SK-N-SH treated with all-trans-retinoic acid at 6 μM for 48 hours (cell line): ENCODE results near the gene RXRA.
A peak's percentile ranks its signal among the peaks of the same experiment; 100 is the strongest.

Experiments
- ATAC-seq: fragments of 200-7000 bp; cut with Tn5 transposase; 3 replicates; pipeline ENCODE4 v1.9.1; 2020; ENCODE audit warnings: mild to moderate bottlenecking, moderate library complexity
- ARNTL ChIP-seq: fragments of 450-650 bp; formaldehyde crosslinking; IDR thresholded peaks from 2 replicates; pipeline ENCODE4 v1.5.0; 2020; ENCODE audit warnings: low read depth, mild to moderate bottlenecking, moderate library complexity, borderline replicate concordance
- BACH2 ChIP-seq: fragments of 250-450 bp; sonication (Bioruptor Pico); IDR thresholded peaks from 2 replicates; pipeline ENCODE4 v1.9.0; 2021; ENCODE audit warnings: mild to moderate bottlenecking, borderline replicate concordance
- ESRRG ChIP-seq: fragments of 250-450 bp; sonication (Bioruptor Pico); IDR thresholded peaks from 2 replicates; pipeline ENCODE4 v1.6.1; 2021; ENCODE audit warnings: mild to moderate bottlenecking
- GLIS3 ChIP-seq: fragments of 250-450 bp; sonication (Bioruptor Pico); IDR thresholded peaks from 2 replicates; pipeline ENCODE4 v1.5.0; 2020; ENCODE audit warnings: mild to moderate bottlenecking, moderate library complexity
- PATZ1 ChIP-seq: fragments of 250-450 bp; sonication (Bioruptor Pico); IDR thresholded peaks from 2 replicates; pipeline ENCODE4 v1.8.0; 2020; ENCODE audit warnings: mild to moderate bottlenecking, moderate library complexity, borderline replicate concordance
- PPARA ChIP-seq: fragments of 250-450 bp; sonication (Bioruptor Pico); IDR thresholded peaks from 2 replicates; pipeline ENCODE4 v1.5.0; 2020; ENCODE audit warnings: mild to moderate bottlenecking, borderline replicate concordance
- TCF4 ChIP-seq: fragments of 250-450 bp; sonication (Bioruptor Pico); IDR thresholded peaks from 2 replicates; pipeline ENCODE4 v1.8.0; 2021; ENCODE audit warnings: mild to moderate bottlenecking, moderate library complexity, borderline replicate concordance
- TSHZ2 ChIP-seq: fragments of 250-450 bp; sonication (Bioruptor Pico); IDR thresholded peaks from 2 replicates; pipeline ENCODE4 v1.5.0; 2020; ENCODE audit warnings: mild to moderate bottlenecking, moderate library complexity
- ZFP3 ChIP-seq: fragments of 250-450 bp; sonication (Bioruptor Pico); IDR thresholded peaks from 2 replicates; pipeline ENCODE4 v1.5.0; 2020; ENCODE audit warnings: mild to moderate bottlenecking, moderate library complexity
- ZNF70 ChIP-seq: fragments of 450-650 bp; formaldehyde crosslinking; IDR thresholded peaks from 2 replicates; pipeline ENCODE4 v1.5.0; 2020; ENCODE audit warnings: mild to moderate bottlenecking, moderate library complexity
- ZNF8 ChIP-seq: fragments of 450-650 bp; formaldehyde crosslinking; IDR thresholded peaks from 2 replicates; pipeline ENCODE4 v1.5.0; 2020; ENCODE audit warnings: mild to moderate bottlenecking, moderate library complexity
- TF ChIP-seq, protein P1 (sequence below): fragments of 250-450 bp; sonication (Bioruptor Pico); IDR thresholded peaks from 2 replicates; pipeline ENCODE4 v1.8.0; 2021; ENCODE audit warnings: low read depth, mild to moderate bottlenecking, moderate library complexity, borderline replicate concordance
- TF ChIP-seq, protein P2 (sequence below): fragments of 250-450 bp; sonication (Bioruptor Pico); IDR thresholded peaks from 2 replicates; pipeline ENCODE4 v1.5.1; 2021; ENCODE audit warnings: mild to moderate bottlenecking, moderate library complexity
- TF ChIP-seq, protein P3 (sequence below): fragments of 250-450 bp; sonication (Bioruptor Pico); IDR thresholded peaks from 2 replicates; pipeline ENCODE4 v1.5.1; 2020; ENCODE audit warnings: low read depth, mild to moderate bottlenecking, moderate library complexity

The RXRA gene

GRCh38 chr9:134407121-134407779 lies 81.0 kb downstream of the RXRA start:
- peak; percentile 88 for ATAC-seq
- TF ChIP-seq ARNTL (no peak), PATZ1 (peak; percentile 46; the same call in 1 of the 2 replicates), BACH2 (peak; percentile 94; the same call in 1 of the 2 replicates), ZFP3 (0 out of 2 replicates have a peak, but pooled peaks have one; percentile 44)
- TF ChIP-seq, protein P1, sequence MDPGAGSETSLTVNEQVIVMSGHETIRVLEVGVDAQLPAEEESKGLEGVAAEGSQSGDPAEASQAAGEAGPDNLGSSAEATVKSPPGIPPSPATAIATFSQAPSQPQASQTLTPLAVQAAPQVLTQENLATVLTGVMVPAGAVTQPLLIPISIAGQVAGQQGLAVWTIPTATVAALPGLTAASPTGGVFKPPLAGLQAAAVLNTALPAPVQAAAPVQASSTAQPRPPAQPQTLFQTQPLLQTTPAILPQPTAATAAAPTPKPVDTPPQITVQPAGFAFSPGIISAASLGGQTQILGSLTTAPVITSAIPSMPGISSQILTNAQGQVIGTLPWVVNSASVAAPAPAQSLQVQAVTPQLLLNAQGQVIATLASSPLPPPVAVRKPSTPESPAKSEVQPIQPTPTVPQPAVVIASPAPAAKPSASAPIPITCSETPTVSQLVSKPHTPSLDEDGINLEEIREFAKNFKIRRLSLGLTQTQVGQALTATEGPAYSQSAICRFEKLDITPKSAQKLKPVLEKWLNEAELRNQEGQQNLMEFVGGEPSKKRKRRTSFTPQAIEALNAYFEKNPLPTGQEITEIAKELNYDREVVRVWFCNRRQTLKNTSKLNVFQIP = no peak

GRCh38 chr9:134408389-134408788 lies 82.1 kb downstream of the RXRA start:
- ATAC-seq = no peak
- TF ChIP-seq PPARA (no peak), GLIS3 (CRISPR knock-in tag) (no peak), TSHZ2 (CRISPR knock-in tag) (no peak), ZFP3 (no peak)
- TF ChIP-seq, protein P2, sequence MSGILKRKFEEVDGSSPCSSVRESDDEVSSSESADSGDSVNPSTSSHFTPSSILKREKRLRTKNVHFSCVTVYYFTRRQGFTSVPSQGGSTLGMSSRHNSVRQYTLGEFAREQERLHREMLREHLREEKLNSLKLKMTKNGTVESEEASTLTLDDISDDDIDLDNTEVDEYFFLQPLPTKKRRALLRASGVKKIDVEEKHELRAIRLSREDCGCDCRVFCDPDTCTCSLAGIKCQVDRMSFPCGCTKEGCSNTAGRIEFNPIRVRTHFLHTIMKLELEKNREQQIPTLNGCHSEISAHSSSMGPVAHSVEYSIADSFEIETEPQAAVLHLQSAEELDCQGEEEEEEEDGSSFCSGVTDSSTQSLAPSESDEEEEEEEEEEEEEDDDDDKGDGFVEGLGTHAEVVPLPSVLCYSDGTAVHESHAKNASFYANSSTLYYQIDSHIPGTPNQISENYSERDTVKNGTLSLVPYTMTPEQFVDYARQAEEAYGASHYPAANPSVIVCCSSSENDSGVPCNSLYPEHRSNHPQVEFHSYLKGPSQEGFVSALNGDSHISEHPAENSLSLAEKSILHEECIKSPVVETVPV (CRISPR knock-in tag) = no peak
- TF ChIP-seq, protein P3, sequence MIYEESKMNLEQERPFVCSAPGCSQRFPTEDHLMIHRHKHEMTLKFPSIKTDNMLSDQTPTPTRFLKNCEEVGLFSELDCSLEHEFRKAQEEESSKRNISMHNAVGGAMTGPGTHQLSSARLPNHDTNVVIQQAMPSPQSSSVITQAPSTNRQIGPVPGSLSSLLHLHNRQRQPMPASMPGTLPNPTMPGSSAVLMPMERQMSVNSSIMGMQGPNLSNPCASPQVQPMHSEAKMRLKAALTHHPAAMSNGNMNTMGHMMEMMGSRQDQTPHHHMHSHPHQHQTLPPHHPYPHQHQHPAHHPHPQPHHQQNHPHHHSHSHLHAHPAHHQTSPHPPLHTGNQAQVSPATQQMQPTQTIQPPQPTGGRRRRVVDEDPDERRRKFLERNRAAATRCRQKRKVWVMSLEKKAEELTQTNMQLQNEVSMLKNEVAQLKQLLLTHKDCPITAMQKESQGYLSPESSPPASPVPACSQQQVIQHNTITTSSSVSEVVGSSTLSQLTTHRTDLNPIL (CRISPR knock-in tag) = no peak

GRCh38 chr9:134408939-134409737 lies 82.9 kb downstream of the RXRA start:
- TF ChIP-seq PATZ1 (no peak), ESRRG (CRISPR knock-in tag) (no peak), ZNF70 (no peak), ZFP3 (no peak), BACH2 (no peak), TCF4 (no peak), ZNF8 (CRISPR knock-in tag) (no peak)
- TF ChIP-seq, protein P2 (CRISPR knock-in tag) = no peak
- TF ChIP-seq, protein P3 (CRISPR knock-in tag) = no peak
- ATAC-seq = no peak
